Measurements from ENCODE around the gene CAPN5. TPM values are rescaled to one million over a fixed set of nuclear protein-coding genes. Genes with fewer than 3 reads are reported as not detected.

The CAPN5 gene
- total and polyA plus RNA-seq, 2 of the 8 experiments (the other 6 are each of a cell fraction or from before 2014, with no cell fraction given) = 21.5 to 22.4 TPM

GRCh38 chr11:77117492-77117891 lies 50.7 kb downstream of the CAPN5 start:
- DNase-seq (ENCODE audit: low read depth in 1 of 2, low spot score in 2 of 2) = no peak
- Histone ChIP-seq H2BK5ac (ENCODE audit: low read depth, low read length) (no peak overlapping the region), H3K4me1 (replicated peaks in 1 of 4; ENCODE audit: control insufficient read depth in 3 of 4, insufficient read depth in 4 of 4, low read length in 3 of 4) (peaks cover 0 to 3% (median 1%) of the 10 kb centered on the region in 4 experiments; a peak in 3 of 7 replicates), H2BK15ac (ENCODE audit: low read length) (no peak overlapping the region), H3K27me3 (replicated peaks in 1 of 4; ENCODE audit: control insufficient read depth in 3 of 4, extremely low read depth in 1 of 4, insufficient read depth in 3 of 4, low read length in 3 of 4) (no peaks in the 10 kb centered on the region), H3K79me1 (ENCODE audit: low read depth, low read length) (no peaks in the 10 kb centered on the region), H3K4ac (replicated peaks; ENCODE audit: insufficient read length, low read depth, low read length) (no peak overlapping the region), H4K20me1 (replicated peaks in 1 of 2; ENCODE audit: control insufficient read depth in 1 of 2, insufficient read depth in 2 of 2, low read length in 2 of 2) (no peaks in the 10 kb centered on the region), H2BK12ac (ENCODE audit: low read depth, low read length) (no peak overlapping the region), H3K4me3 (ENCODE audit: extremely low read depth in 1 of 4, insufficient read depth in 2 of 4, low read depth in 3 of 4, low read length in 4 of 4) (no peak overlapping the region), H3K36me3 (ENCODE audit: control insufficient read depth in 2 of 4, insufficient read depth in 4 of 4, low read length in 3 of 4) (no peaks in the 10 kb centered on the region; a peak in 1 of 8 replicates), H3K23ac (ENCODE audit: insufficient read length) (no peak overlapping the region), H3K79me2 (ENCODE audit: control insufficient read depth in 1 of 2, insufficient read depth in 2 of 2, low read length in 2 of 2) (no peaks in the 10 kb centered on the region), H3K9me3 (ENCODE audit: insufficient read depth in 2 of 2, low read depth in 1 of 2, low read length in 1 of 2) (no peaks in the 10 kb centered on the region), H2BK120ac (replicated peaks; ENCODE audit: low read depth, low read length) (no peak overlapping the region), H2AFZ (ENCODE audit: low read length) (no peak overlapping the region), H3K4me2 (ENCODE audit: insufficient read depth in 1 of 2, low read depth in 2 of 2, low read length in 2 of 2) (no peak overlapping the region), H3K18ac (ENCODE audit: extremely low read depth, low read length) (no peak overlapping the region), H3K14ac (ENCODE audit: insufficient read length) (no peak overlapping the region), H4K8ac (ENCODE audit: extremely low read depth, insufficient read depth, low read length) (no peak overlapping the region), H3K27ac (ENCODE audit: low read depth, low read length) (no peak overlapping the region), H2BK20ac (ENCODE audit: low read length) (no peak overlapping the region), H4K91ac (replicated peaks; ENCODE audit: insufficient read length, low read length) (no peak overlapping the region), H2AK5ac (ENCODE audit: low read depth, low read length) (no peak overlapping the region), H3K56ac (replicated peaks; ENCODE audit: insufficient read length, low read depth, low read length) (no peak overlapping the region), H3K23me2 (ENCODE audit: low read depth, low read length) (no peaks in the 10 kb centered on the region), H4K5ac (ENCODE audit: insufficient read length, low read depth, low read length) (no peak overlapping the region), H3K9ac (replicated peaks in 1 of 4; ENCODE audit: extremely low read depth in 1 of 4, low read depth in 3 of 4, low read length in 3 of 4) (no peak overlapping the region)
- WGBS, 2 experiments (ENCODE audit: extremely low coverage in 1 of 2, insufficient coverage in 1 of 2, insufficient read length in 1 of 2, insufficient replicate concordance in 2 of 2, low coverage in 1 of 2, low lambda C conversion rate in 2 of 2, missing lambda C conversion rate in 1 of 2) = 89% methylated on average over 7 of the region's 7 CpGs; no CpG with 5 or more reads in 1 of the 2 experiments
- TF ChIP-seq HDAC6 (IDR thresholded peaks at IDR 0.05; ENCODE audit: low read depth, low read length) = no peak
- TF ChIP-seq SP2 (IDR thresholded peaks at IDR 0.05; ENCODE audit: low read length) = no peak
- TF ChIP-seq RXRA (IDR thresholded peaks at IDR 0.05; ENCODE audit: insufficient read depth, low read depth, low read length) = no peak
- no peak for TF ChIP-seq CHD2 (IDR thresholded peaks at IDR 0.05; ENCODE audit: low read length)
- no peak for TF ChIP-seq POU5F1 (IDR thresholded peaks at IDR 0.05; ENCODE audit: low read depth, low read length)
- no peak for TF ChIP-seq KDM1A (IDR thresholded peaks at IDR 0.05; ENCODE audit: borderline replicate concordance, low read length)
- TF ChIP-seq, protein P1, sequence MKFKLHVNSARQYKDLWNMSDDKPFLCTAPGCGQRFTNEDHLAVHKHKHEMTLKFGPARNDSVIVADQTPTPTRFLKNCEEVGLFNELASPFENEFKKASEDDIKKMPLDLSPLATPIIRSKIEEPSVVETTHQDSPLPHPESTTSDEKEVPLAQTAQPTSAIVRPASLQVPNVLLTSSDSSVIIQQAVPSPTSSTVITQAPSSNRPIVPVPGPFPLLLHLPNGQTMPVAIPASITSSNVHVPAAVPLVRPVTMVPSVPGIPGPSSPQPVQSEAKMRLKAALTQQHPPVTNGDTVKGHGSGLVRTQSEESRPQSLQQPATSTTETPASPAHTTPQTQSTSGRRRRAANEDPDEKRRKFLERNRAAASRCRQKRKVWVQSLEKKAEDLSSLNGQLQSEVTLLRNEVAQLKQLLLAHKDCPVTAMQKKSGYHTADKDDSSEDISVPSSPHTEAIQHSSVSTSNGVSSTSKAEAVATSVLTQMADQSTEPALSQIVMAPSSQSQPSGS (IDR thresholded peaks at IDR 0.05; ENCODE audit: low read length) = no peak
- TF ChIP-seq NANOG (IDR thresholded peaks at IDR 0.05; ENCODE audit: insufficient read depth, low read depth, low read length, poor library complexity, severe bottlenecking) = no peak
- TF ChIP-seq TCF12 (IDR thresholded peaks at IDR 0.05; ENCODE audit: low read depth, low read length) = no peak
- POLR2A ChIA-PET (ENCODE audit: partially characterized antibody) = no interaction called here
- no peak for FAIRE-seq
- CTCF ChIA-PET (ENCODE audit: partially characterized antibody) = interaction anchor here (0.6 to 19.1 kb wide), 10 partner anchors 9 to 70 kb away, joined by 3 to 297 read pairs (median 10); partner anchors contain the start of genes MYO7A and OMP
